Bronchial epithelial cell (primary cell): ENCODE measurements around the gene PI4K2B. TPM values are rescaled to one million over a fixed set of nuclear protein-coding genes. Genes with fewer than 3 reads are reported as not detected.
"Not testable (repeated sequence)": the region's sequence is repeated elsewhere in the genome, so short reads cannot be mapped to it uniquely, and the experiment has no call there.

Experiments used
- DNase-seq: peaks from one replicate; pipeline ENCODE4 v3.0.0-alpha.2; 2010; ENCODE audit warnings: low read depth
- FAIRE-seq: peaks from 2 replicates; lab custom pipeline; 2011; peaks lifted over from hg19 to GRCh38; lab: Jason Lieb, UNC
- H3K27me3 ChIP-seq: 2 replicates; pipeline ENCODE4 v1.5.1; 2011; ENCODE audit warnings: low read length; ENCODE audit not compliant: control insufficient read depth, insufficient read depth
- H3K36me3 ChIP-seq: 2 replicates; pipeline ENCODE4 v1.5.1; 2011; ENCODE audit warnings: low read length; ENCODE audit not compliant: control insufficient read depth, insufficient read depth
- H3K4me3 ChIP-seq: 2 replicates; pipeline ENCODE4 v1.5.1; 2011; ENCODE audit warnings: mild to moderate bottlenecking, low read depth, low read length, control low read depth
- total RNA-seq: library from RNA; depleted of rRNA; stranded (reverse); fragments of >200 nt; gene quantifications from 2 replicates; pipeline ENCODE4 v1.2.1, GENCODE V29; 2014
- TF ChIP-seq, protein P1 (sequence below): IDR thresholded peaks from 2 replicates; pipeline ENCODE4 v1.5.1; 2011; ENCODE audit warnings: mild to moderate bottlenecking, moderate library complexity, low read length, control low read depth, inconsistent platforms; ENCODE audit not compliant: insufficient read depth, severe bottlenecking

Gene PI4K2B
- total RNA-seq, 1 donor from 2014 or later: 14.5 TPM

GRCh38 chr4:25252230-25253070 lies 18.6 kb downstream of the PI4K2B start:
- Histone ChIP-seq H3K27me3 (no peaks in the 10 kb centered on the region), H3K4me3 (no peak overlapping the region), H3K36me3 (no peaks in the 10 kb centered on the region)
- TF ChIP-seq, protein P1, sequence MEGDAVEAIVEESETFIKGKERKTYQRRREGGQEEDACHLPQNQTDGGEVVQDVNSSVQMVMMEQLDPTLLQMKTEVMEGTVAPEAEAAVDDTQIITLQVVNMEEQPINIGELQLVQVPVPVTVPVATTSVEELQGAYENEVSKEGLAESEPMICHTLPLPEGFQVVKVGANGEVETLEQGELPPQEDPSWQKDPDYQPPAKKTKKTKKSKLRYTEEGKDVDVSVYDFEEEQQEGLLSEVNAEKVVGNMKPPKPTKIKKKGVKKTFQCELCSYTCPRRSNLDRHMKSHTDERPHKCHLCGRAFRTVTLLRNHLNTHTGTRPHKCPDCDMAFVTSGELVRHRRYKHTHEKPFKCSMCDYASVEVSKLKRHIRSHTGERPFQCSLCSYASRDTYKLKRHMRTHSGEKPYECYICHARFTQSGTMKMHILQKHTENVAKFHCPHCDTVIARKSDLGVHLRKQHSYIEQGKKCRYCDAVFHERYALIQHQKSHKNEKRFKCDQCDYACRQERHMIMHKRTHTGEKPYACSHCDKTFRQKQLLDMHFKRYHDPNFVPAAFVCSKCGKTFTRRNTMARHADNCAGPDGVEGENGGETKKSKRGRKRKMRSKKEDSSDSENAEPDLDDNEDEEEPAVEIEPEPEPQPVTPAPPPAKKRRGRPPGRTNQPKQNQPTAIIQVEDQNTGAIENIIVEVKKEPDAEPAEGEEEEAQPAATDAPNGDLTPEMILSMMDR: no peak
- DNase-seq (no peak), FAIRE-seq (peak; percentile 18)

DNA sequence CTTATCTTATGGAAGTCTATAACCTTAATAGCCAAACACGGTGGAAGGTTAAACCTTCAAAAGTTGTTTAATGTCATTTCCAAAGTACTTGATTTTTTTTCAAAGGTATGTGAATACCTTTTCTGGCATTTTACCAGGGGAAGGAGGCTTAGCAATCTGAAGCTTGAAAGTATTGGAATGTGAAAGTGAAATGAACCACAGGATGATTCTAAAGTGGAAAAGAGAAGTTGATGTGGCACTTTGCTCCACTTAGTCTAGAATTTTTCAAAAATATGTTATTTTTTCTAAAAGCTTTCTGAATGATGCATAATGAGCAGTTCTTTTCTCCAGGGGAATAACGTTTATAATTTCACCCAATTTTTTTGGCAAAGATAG lies 19.2 kb downstream of the PI4K2B start:
- FAIRE-seq: no peak
- no peak overlapping the region for H3K4me3 ChIP-seq
- H3K36me3 ChIP-seq: no peaks in the 10 kb centered on the region
- peak; percentile 18 for DNase-seq
- TF ChIP-seq, protein P1: no peak
- no peaks in the 10 kb centered on the region for H3K27me3 ChIP-seq

DNA sequence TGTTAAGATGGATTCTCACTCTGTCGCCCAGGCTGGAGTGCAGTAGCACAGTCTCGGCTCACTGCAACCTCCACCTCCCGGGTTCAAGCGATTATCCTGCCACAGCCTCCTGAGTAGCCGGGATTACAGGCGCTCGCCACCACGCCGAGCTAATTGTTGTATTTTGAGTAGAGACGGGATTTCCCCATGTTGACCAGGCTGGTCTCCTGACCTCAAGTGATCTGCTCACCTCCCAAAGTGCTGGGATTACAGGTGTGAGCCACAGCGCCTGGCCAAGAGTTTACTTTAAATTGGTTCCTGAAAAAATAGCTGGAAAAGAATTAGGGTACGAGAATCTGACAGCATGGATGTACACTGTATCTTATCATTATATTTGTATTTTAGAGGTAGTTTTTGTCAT lies 20.0 kb downstream of the PI4K2B start:
- FAIRE-seq, H3K4me3 ChIP-seq, DNase-seq, H3K36me3 ChIP-seq, H3K27me3 ChIP-seq: not testable (repeated sequence)

- TF ChIP-seq, protein P1: no peak
- H3K36me3 ChIP-seq: no peaks in the 10 kb centered on the region
- no peak overlapping the region for H3K4me3 ChIP-seq
- no peaks in the 10 kb centered on the region for H3K27me3 ChIP-seq
- peak; percentile 71 for DNase-seq
- no peak for FAIRE-seq
Measured at GRCh38 chr4:25258980-25259578, 25.2 kb downstream of the PI4K2B start.

DNA sequence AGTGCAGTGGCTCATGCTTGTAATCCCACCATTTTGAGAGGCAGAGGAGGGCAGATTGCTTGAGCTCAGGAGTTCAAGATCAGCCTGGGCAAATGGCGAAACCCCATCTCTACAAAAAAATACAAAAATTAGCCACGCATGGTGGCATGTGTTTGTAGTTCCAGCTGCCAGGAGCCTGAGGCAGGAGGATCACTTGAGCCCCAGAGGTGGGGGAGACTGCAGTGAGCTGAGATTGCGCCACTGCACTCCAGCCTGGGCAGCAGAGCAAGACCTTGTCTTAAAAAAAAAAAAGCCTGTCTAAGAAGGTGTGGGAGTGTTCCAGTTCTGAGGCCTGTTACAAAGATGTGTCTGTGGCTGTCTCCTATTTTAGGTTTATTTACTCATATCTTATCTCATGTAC lies 38.0 kb downstream of the PI4K2B start:
- FAIRE-seq: no peak
- Histone ChIP-seq H3K36me3 (peaks cover 3% of the 10 kb centered on the region), H3K4me3 (no peak overlapping the region), H3K27me3 (no peaks in the 10 kb centered on the region)
- no peak for DNase-seq
- TF ChIP-seq, protein P1: no peak

GRCh38 chr4:25280210-25280609 lies 46.4 kb downstream of the PI4K2B start:
- H3K36me3 ChIP-seq: peaks cover 1% of the 10 kb centered on the region
- TF ChIP-seq, protein P1: no peak
- DNase-seq (no peak), FAIRE-seq (no peak)
- H3K4me3 ChIP-seq: no peak overlapping the region
- no peaks in the 10 kb centered on the region for H3K27me3 ChIP-seq
